GM10266 (cell line): Measurements from ENCODE around the gene PAX6.

Experiments
- DNase-seq: peaks from one replicate; pipeline ENCODE4 v3.0.0; 2012; ENCODE audit errors: extremely low spot score
- CTCF ChIP-seq: IDR thresholded peaks from 2 replicates; pipeline ENCODE4 v1.5.1; 2012; ENCODE audit warnings: mild to moderate bottlenecking, low read depth; ENCODE audit not compliant: control insufficient read depth, insufficient read depth; ENCODE audit errors: missing control alignments

PAX6 gene

GRCh38 chr11:31825838-31826484, 14.8 kb upstream of the PAX6 start:
- DNase-seq: peak; percentile 21
- no peak for TF ChIP-seq CTCF

- no peak for TF ChIP-seq CTCF
- DNase-seq: no peak
These were observed 14.0 kb upstream of the PAX6 start for GRCh38 chr11:31824879-31825837.

- DNase-seq: peak; percentile 35
- TF ChIP-seq CTCF: no peak
These were observed 13.3 kb upstream of the PAX6 start for GRCh38 chr11:31824332-31824878.

- no peak for TF ChIP-seq CTCF
- no peak for DNase-seq
These were observed 12.7 kb upstream of the PAX6 start for GRCh38 chr11:31823644-31824331.

- DNase-seq: no peak
- TF ChIP-seq CTCF: no peak
These were observed 12.0 kb upstream of the PAX6 start for GRCh38 chr11:31822927-31823643.

- no peak for TF ChIP-seq CTCF
- DNase-seq: no peak
These were observed 11.2 kb upstream of the PAX6 start for GRCh38 chr11:31822175-31822926.
